ENCODE results near the gene GMPPA.

Gene GMPPA

GRCh38 chr2:219467736-219468075, 31.0 kb upstream of the GMPPA start:
- DNase-seq (ENCODE audit: low read depth in 2 of 2, low spot score in 1 of 2), result no peak

DNA sequence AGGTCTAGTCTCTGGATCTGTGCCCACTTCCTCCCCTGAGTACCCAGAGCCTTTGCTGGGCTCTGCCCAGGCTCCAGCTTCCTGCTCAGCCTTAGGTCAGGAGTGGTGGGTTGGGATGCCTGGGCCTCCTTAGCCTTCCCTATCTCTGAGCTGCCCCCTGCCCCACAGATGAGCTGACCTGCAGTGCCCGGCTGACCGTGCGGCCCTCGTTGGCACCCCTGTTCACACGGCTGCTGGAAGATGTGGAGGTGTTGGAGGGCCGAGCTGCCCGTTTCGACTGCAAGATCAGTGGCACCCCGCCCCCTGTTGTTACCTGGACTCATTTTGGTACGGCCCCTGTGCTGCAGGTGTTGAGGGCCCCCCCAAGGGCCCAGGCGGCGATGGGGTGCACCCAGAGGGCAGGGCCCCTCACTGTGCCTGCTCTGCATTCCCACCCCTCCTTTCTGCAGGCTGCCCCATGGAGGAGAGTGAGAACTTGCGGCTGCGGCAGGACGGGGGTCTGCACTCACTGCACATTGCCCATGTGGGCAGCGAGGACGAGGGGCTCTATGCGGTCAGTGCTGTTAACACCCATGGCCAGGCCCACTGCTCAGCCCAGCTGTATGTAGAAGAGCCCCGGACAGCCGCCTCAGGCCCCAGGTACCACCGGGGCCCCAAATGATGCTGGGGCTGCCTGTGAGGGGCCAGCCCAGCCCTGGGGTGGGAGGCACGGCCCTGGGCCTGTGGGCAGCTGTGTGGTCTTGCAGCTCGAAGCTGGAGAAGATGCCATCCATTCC, 30.1 kb upstream of the GMPPA start:
- DNase-seq (ENCODE audit: low read depth in 2 of 2, low spot score in 1 of 2), result no peak

- no peak for DNase-seq (ENCODE audit: low read depth in 2 of 2, low spot score in 1 of 2)
Measured at GRCh38 chr2:219469186-219469724, 29.4 kb upstream of the GMPPA start.

- DNase-seq (ENCODE audit: low read depth in 2 of 2, low spot score in 1 of 2), result no peak
Measured at GRCh38 chr2:219470429-219470828, 28.3 kb upstream of the GMPPA start.

DNA sequence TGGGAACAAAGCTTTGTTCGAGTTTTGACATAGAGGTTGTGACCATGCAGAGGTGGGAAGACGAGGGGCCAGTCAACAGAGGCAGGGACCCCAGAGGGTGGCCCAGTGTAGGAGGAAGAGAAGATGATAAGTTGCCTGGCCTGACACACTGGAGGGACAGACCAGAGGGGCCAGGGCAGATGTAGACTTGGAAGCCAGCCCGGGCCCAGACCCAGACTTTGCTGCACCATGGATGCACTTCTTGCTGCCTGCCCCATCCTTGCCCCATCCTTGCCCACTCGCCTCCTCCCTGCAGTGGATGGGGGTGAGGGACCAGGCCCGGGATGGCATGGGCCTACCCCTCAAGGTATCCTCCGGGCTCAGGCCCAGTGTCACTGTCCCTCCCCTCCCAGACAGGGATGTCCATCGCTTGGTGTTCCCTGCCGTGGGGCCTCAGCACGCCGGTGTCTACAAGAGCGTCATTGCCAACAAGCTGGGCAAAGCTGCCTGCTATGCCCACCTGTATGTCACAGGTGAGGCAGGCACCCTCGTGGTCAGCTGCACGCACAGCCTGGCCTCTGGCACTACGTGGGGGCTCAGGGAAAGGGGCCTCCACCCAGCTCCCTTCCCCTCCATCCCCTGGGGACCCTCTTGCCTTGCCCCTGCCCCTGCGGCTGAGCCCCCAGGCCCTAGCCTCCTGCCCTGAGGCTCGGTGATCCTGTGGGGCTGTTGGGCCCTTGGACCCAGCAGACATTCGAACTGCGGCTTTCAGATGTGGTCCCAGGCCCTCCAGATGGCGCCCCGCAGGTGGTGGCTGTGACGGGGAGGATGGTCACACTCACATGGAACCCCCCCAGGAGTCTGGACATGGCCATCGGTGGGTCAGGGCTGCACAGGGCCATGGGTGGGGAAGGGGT, 27.0 kb upstream of the GMPPA start:
- DNase-seq (ENCODE audit: low read depth in 2 of 2, low spot score in 1 of 2), result no peak

- no peak for DNase-seq (ENCODE audit: low read depth in 2 of 2, low spot score in 1 of 2)
Measured at GRCh38 chr2:219472629-219473187, 26.0 kb upstream of the GMPPA start.

GRCh38 chr2:219473511-219473910, 25.2 kb upstream of the GMPPA start:
- DNase-seq (ENCODE audit: low read depth in 2 of 2, low spot score in 1 of 2), result no peak

GRCh38 chr2:219474285-219475060, 24.2 kb upstream of the GMPPA start:
- DNase-seq (ENCODE audit: low read depth in 2 of 2, low spot score in 1 of 2), result no peak

DNA sequence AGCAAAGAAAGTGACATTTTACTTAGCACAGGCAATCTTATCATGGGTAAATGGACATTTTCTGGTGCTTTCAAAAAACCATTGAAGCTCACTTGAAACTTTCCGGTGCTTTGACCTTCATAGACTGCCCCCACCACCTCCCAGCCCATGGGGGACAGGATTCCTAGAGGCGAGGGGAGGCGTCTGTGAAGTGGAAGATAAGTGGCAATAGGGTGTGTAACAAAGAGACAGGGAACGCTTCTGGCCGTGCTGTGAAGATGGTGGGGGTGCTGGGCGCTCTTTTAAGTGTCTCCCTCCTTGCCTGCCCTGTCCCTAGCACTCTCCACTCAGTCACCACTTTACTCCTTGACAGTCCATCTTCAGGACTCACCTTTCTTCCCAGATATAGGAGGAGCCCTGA, 23.4 kb upstream of the GMPPA start:
- DNase-seq (ENCODE audit: low read depth in 2 of 2, low spot score in 1 of 2), result no peak

DNA sequence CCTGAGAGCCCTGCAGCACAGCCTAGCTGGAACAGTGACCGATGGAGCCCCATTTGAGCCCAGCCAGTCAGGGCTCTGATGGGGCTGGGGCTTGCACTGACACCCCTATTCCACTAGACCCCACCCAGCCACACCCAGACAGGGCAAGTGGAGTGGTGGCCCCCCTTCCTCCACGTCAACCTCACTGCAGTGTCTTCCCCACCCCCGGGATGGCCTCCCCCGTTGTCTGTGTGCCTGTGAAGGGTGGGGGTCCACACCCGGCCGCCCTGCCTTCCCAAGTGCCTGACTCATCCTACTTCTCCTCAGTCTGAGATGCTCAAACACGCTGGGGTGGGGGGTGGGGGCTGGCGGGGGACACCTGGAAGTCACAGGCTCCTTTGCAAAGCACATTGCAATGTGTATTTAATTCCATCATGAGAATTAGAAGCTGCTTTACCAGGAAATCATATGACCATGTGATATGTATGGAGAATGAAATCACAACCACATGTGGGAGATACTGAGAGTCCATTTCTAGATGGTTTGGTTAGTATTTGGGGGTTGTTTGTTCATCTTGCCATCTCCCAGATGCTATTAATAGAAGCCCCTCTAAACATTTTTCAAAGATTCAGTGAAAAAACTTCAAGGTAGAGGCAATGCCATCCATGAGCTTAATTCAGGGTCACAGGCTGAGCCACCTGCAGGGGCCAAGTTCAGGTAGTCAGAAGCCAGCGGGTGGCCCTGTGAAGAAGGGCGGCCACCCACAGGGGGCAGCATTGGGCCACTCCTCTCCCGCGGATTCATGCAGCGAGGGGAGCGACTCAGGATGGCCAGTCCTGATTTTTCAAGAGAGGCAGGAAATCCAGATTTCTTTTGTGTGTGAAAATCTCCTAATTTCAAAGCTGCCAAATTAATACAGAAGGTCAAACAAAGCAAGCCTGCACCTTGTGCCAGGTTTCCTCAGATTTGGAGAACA, 22.7 kb upstream of the GMPPA start:
- DNase-seq (ENCODE audit: low read depth in 2 of 2, low spot score in 1 of 2), result no peak

DNA sequence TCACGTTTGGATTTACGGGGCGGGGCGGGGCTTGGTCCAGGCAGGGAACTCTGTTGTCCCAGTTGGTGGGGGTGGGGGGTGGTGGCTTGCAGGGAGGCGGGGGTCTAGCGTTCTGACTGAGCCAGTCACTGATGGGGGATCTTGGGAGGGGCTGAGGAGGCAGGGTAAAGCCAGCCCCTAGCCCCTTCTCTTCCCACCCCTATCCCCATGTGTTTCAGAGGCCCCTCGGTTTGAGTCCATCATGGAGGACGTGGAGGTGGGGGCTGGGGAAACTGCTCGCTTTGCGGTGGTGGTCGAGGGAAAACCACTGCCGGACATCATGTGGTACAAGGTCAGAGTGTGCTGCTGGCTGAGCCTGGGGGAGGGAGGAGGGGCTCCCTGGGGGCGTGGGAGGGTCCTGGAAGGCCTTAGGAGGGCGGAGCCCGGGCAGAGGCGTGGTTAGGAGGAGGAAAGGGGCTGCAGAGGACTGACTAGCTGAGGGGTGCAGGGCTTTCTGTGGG, 22.0 kb upstream of the GMPPA start:
- DNase-seq (ENCODE audit: low read depth in 2 of 2, low spot score in 1 of 2), result no peak

DNA sequence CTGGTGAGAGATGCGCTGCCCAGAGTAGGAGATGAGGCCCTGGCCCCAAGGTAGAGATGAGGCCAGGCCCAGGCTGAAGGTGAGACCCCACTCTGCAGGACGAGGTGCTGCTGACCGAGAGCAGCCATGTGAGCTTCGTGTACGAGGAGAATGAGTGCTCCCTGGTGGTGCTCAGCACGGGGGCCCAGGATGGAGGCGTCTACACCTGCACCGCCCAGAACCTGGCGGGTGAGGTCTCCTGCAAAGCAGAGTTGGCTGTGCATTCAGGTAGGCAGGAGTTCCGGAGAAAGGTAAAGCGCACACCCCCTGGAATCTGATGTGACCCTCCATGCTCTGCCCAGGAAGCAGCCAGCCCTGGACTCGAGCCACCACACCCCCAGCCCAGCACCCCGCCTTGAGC, 21.5 kb upstream of the GMPPA start:
- DNase-seq (ENCODE audit: low read depth in 2 of 2, low spot score in 1 of 2), result no peak

- DNase-seq (ENCODE audit: low read depth in 2 of 2, low spot score in 1 of 2), result no peak
Measured at GRCh38 chr2:219477815-219478214, 20.9 kb upstream of the GMPPA start.

DNA sequence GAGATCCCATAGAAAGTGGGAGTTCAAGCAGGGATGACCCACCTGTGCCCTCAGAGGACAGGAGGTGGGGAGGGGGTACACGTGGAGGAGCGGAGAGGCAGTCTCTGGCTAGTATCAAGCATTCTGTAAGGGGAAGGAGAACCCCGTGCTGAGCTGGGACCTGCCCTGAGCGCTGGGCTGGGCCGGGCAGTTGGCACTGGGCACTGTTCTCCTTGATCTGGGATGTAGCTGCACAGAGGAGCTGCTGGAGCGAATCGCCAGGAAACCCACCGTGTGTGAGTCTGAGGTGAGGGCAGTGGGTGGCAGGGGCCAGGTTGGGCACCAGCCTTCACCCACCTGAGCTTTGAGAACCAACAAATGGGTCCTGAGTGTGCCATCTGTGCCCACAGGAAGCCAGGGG, 19.8 kb upstream of the GMPPA start:
- DNase-seq (ENCODE audit: low read depth in 2 of 2, low spot score in 1 of 2), result no peak

- DNase-seq (ENCODE audit: low read depth in 2 of 2, low spot score in 1 of 2), result no peak
Measured at GRCh38 chr2:219480004-219480403, 18.7 kb upstream of the GMPPA start.

DNA sequence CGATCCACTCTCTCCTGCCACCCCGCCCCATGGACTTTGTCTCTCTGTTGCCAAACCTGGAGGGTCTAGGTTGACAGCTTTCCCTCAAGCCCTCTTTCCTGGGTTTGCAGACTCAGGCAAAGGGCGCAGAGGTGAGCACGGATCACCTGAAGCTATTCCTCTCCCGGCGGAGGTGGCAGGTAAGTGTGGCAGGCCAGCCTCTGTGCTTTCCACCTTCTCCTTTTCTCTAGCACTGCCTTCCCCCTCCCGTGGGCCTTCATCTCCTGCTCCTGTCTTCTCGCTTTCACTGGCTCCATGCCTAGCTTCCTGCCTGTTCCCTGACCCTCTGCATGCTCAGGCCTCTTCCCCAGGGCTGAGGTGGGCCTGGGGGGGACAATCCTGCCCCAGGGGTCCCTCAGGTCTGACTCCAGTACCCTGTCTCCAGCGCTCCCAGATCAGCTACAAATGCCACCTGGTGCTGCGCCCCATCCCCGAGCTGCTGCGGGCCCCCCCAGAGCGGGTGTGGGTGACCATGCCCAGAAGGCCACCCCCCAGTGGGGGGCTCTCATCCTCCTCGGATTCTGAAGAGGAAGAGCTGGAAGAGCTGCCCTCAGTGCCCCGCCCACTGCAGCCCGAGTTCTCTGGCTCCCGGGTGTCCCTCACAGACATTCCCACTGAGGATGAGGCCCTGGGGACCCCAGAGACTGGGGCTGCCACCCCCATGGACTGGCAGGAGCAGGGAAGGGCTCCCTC, 15.9 kb upstream of the GMPPA start:
- no peak for DNase-seq (ENCODE audit: low read depth in 2 of 2, low spot score in 1 of 2)

GRCh38 chr2:219483451-219484342, 15.0 kb upstream of the GMPPA start:
- DNase-seq (ENCODE audit: low read depth in 2 of 2, low spot score in 1 of 2), result no peak

Data from stimulated activated CD8-positive, alpha-beta memory T cell treated with anti-CD3 and anti-CD28 coated beads, Interleukin-4, amount 100 ng/mL, for 4 hours (primary cell).